ENCODE results near the gene PACC1. TPM values are rescaled to one million over a fixed set of nuclear protein-coding genes. Genes with fewer than 3 reads are reported as not detected.
"Not testable (repeated sequence)": the region's sequence is repeated elsewhere in the genome, so short reads cannot be mapped to it uniquely, and the experiment has no call there.

PACC1 gene
- total RNA-seq, 1 experiment from 2014 or later, result 25.2 TPM

DNA sequence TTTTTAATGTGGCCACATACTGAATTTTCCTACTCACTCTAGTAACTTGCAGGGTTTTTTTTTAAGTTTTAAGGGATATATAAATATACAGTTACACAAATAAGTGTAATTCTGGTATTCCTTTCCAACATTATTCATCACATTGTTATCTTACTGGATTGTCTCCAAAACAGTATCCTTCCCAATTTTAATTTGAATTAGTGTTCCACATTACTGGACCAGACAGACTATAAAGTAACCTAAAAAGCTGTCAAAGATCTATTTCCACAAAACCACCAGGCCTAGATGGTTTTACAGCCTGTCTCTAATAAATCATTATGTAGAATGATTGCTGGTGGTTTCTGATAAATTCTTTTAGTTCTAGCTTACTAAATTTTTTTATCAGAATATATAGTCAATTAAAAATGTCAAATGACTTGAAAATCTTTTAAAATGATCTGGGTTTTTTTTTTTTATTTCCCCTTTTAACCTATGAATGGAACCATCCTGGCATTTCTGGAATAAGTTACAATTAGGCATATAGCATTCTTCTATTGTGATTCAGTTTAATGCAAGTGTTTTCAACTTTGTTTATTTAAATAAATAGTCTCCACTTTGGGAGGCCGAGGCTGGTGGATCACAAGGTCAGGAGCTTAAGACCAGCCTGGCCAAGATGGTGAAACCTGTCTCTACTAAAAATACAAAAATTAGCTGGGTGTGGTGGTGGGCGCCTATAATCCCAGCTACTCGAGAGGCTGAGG, 59.3 kb downstream of the PACC1 start:
- in situ Hi-C loops (cut with HindIII; ENCODE audit: low sequenced_read_pairs), result no loop called here
- no peak for DNase-seq (ENCODE audit: low spot score)

GRCh38 chr1:212354464-212354863, 60.2 kb downstream of the PACC1 start:
- in situ Hi-C loops (cut with HindIII; ENCODE audit: low sequenced_read_pairs), result no loop called here

GRCh38 chr1:212353181-212353580, 61.5 kb downstream of the PACC1 start:
- in situ Hi-C loops (cut with HindIII; ENCODE audit: low sequenced_read_pairs), result no loop called here
- no peak for DNase-seq (ENCODE audit: low spot score)

More at GRCh38 chr1:212354464-212354863, 60.2 kb downstream of the PACC1 start:
- DNase-seq (ENCODE audit: low spot score), result no peak

DNA sequence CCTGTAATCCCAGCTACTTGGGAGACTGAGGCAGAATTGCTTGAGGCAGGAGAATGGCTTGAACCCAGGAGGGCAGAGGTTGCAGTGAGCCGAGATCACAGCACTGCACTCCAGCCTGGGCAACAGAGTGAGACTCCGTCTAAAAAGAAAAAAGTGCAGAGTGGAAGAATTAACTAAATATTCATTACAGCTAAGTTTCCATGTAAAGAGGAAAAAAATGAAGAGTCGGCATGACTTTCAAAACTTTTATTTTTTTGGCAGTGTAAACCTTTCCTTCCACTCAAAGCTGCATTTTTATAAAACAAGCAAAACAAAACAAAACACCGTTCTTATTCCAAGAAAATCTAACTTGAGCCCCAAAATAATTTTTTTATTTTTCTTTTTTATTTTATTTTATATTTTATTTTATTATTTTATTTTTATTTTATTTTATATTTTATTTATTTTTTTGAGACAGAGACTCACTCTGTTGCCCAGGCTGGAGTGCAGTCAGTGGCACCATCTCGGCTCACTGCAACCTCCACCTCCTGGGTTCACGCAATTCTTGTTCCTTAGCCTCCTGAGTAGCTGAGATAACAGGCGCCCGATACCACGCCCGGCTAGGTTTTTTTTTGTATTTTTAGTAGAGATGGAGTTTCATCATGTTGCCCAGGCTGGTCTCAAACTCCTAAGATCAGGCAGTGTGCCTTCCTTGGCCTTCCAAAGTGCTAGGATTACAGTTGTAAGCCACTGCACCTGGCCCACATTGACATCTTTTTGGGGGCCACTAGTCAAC, 62.9 kb downstream of the PACC1 start:
- in situ Hi-C loops (cut with HindIII; ENCODE audit: low sequenced_read_pairs), result no loop called here
- no peak for DNase-seq (ENCODE audit: low spot score)

DNA sequence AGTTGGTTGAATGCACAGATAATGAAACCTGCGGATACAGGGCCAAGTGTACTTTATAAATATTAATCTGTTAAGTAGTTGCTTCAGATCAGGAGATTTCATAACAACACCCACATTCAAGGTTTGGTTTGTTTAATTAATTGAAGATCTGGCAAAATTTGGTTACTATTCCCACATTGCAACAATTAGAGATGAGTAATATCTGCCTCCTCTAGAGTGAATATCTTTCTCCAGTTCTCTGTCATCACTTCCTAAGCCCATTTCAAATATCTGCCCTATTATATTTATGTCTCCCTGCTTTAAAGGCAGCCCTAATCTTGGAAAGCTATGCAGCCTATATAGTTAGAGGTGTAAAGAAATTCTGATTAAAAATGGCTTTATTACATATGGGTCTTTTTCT, 68.1 kb downstream of the PACC1 start:
- in situ Hi-C loops (cut with HindIII; ENCODE audit: low sequenced_read_pairs), result no loop called here
- DNase-seq (ENCODE audit: low spot score), result no peak

GRCh38 chr1:212344905-212345304, 69.8 kb downstream of the PACC1 start:
- in situ Hi-C loops (cut with HindIII; ENCODE audit: low sequenced_read_pairs), result no loop called here
- DNase-seq (ENCODE audit: low spot score), result no peak

DNA sequence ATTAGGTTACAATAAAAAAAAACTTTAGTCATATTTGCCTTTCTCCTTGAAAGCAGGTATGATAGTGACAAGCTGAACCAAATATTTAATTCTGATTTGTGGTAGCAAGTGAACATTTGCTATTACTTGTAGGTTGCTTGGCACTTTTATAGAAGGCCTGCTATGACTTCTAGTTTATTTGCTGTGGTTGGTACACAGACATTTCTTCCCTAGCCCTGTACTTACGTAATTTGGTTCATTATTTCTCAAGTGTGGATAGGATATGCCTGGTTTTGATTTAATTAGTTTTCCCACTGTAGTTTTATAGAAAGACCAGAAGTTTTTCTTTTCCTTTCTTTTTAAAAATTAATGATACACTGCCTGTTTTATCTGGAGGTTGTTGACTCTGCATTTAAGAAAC, 73.6 kb downstream of the PACC1 start:
- DNase-seq (ENCODE audit: low spot score), result no peak

GRCh38 chr1:212329105-212329504, 85.6 kb downstream of the PACC1 start:
- DNase-seq (ENCODE audit: low spot score), result no peak
- in situ Hi-C loops (cut with HindIII; ENCODE audit: low sequenced_read_pairs), result no loop called here

More for the DNA sequence above, 73.6 kb downstream of the PACC1 start:
- in situ Hi-C loops (cut with HindIII; ENCODE audit: low sequenced_read_pairs), result no loop called here

GRCh38 chr1:212328248-212328647, 86.4 kb downstream of the PACC1 start:
- in situ Hi-C loops (cut with HindIII; ENCODE audit: low sequenced_read_pairs), result no loop called here
- DNase-seq (ENCODE audit: low spot score), result no peak

DNA sequence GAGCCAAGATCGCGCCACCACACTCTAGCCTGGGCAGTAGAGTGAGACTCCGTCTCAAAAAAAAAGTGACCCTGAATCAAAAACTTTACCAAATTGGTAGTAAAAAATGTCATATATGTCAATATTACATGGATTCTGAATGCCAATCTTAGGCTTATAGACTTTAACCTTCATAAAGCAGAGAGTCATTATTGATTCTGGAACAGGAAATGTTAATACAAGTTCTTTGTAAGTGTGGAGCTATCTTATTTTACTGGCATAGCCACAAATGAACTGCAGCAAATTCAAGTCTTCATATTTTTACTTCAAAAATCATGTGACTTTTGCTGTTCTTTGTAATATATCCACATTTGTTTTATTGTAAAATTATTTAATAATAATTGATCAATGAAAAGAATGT, 88.1 kb downstream of the PACC1 start:
- DNase-seq (ENCODE audit: low spot score), result no peak
- in situ Hi-C loops (cut with HindIII; ENCODE audit: low sequenced_read_pairs), result no loop called here

GRCh38 chr1:212323066-212323465, 91.6 kb downstream of the PACC1 start:
- DNase-seq (ENCODE audit: low spot score), result no peak
- in situ Hi-C loops (cut with HindIII; ENCODE audit: low sequenced_read_pairs), result no loop called here

DNA sequence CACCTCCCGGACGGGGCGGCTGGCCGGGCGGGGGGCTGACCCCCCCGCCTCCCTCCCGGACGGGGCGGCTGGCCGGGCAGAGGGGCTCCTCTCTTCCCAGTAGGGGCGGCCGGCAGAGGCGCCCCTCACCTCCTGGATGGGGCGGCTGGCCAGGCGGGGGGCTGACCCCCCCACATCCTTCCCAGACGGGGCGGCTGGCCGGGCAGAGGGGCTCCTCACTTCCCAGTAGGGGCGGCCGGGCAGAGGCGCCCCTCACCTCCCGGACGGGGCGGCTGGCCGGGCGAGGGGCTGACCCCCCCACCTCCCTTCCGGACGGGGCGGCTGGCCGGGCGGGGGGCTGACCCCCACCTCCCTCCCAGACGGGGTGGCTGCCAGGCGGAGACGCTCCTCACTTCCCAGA, 93.7 kb downstream of the PACC1 start:
- in situ Hi-C loops (cut with HindIII; ENCODE audit: low sequenced_read_pairs); DNase-seq (ENCODE audit: low spot score): not testable (repeated sequence)

DNA sequence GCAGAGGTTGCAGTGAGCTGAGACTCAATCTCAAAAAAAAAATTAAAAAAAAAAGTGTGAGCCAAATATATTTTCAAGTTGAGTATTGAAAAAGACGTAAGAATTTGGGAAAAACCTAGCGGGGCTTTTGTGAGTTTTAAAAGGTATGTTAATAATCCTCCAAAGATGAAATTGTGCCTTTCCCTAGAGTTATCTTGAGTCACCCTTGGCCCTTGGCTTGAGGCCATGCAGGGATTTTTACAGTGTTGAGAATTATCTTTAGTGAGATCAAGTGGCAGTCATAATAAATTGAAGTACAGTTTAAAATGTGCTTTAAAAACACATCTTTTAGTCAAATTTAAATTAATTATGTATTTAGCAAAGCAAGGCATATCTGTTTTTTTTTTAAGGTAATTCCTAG, 96.8 kb downstream of the PACC1 start:
- DNase-seq (ENCODE audit: low spot score), result no peak
- in situ Hi-C loops (cut with HindIII; ENCODE audit: low sequenced_read_pairs), result no loop called here

DNA sequence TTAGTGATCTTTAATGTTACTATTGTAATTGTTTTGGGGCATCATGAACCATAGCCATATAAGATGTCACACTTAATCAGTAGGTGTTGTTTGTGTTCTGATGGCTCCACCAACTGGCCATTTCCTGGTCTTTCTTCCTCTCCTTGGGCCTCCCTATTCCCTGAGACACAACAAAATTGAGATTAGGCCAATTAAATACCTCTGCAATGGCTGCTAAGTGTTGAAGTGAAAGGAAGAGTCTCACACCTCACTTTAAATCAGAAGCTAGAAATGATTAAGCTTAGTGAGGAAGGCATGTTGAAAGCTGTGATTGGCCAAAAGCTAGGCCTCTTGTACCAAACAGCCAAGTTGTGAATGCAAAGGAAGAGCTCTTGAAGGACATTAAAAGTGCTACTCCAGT, 98.8 kb downstream of the PACC1 start:
- in situ Hi-C loops (cut with HindIII; ENCODE audit: low sequenced_read_pairs), result no loop called here
- DNase-seq (ENCODE audit: low spot score), result peak; percentile 26

DNA sequence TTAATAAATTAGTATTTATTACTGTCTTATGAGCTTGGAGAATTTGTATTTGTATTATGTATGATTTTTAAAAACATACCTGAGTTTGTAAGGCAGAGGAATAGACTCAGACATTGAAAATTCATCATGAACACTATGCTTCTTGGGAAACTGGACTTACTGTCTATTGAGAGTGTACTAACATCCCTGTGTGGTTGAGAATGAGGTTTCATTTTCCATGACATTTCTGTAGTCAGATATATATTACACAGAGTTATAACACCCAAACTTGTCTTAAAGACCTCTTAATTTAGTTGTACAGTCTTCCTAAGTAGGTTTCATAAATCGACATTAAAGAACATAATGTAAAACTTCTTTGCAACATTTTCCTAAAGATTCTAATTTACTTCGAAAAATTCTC, 99.5 kb downstream of the PACC1 start:
- in situ Hi-C loops (cut with HindIII; ENCODE audit: low sequenced_read_pairs), result no loop called here
- no peak for DNase-seq (ENCODE audit: low spot score)

Other genes starting within 250 kb of the PACC1 start
- 62.5 and 90.2 TPM in 2 replicates for gene PPP2R5A, start 129.5 kb downstream of the PACC1 start, total RNA-seq (2014; rRNA removed; shearing (Covaris generic))
- gene NENF, start 18.0 kb upstream of the PACC1 start, total RNA-seq (2014; rRNA removed; shearing (Covaris generic)), result 58.2 and 135 TPM in 2 replicates
- gene ATF3, start 193.9 kb upstream of the PACC1 start, total RNA-seq (2014; rRNA removed; shearing (Covaris generic)), result 51.7 and 59.9 TPM in 2 replicates